H7 (cell line): Measurements from ENCODE around the gene STIM2. TPM values are rescaled to one million over a fixed set of nuclear protein-coding genes. Genes with fewer than 3 reads are reported as not detected.

Experiments used
- DNase-seq: peaks from one replicate; pipeline ENCODE4 v3.0.0; 2012
- H3K27me3 ChIP-seq: 2 replicates; pipeline ENCODE4 v1.6.0; 2011; ENCODE audit warnings: mild to moderate bottlenecking, low read length; ENCODE audit not compliant: control insufficient read depth, insufficient read depth
- H3K36me3 ChIP-seq: replicated peaks from 2 replicates; pipeline ENCODE4 v1.5.1; 2011; ENCODE audit warnings: low read length; ENCODE audit not compliant: control insufficient read depth, insufficient read depth
- H3K4me3 ChIP-seq: 2 replicates; pipeline ENCODE4 v1.5.1; 2011; ENCODE audit warnings: low read depth, mild to moderate bottlenecking, control low read depth, low read length, moderate library complexity; ENCODE audit not compliant: insufficient read depth
- total RNA-seq: library from RNA; depleted of rRNA; stranded (reverse); fragments of >200 nt; shearing (Covaris generic); gene quantifications from 2 replicates; pipeline ENCODE4 v1.2.3, GENCODE V29; 2014

Gene STIM2
- total RNA-seq, 1 experiment from 2014 or later = 13.3 TPM

- no peaks in the 10 kb centered on the region for H3K36me3 ChIP-seq
- no peaks in the 10 kb centered on the region for H3K27me3 ChIP-seq
- H3K4me3 ChIP-seq = no peak overlapping the region
- no peak for DNase-seq
These were observed 205.9 kb downstream of the STIM2 start for GRCh38 chr4:27066591-27066990.

- Histone ChIP-seq H3K4me3 (no peak overlapping the region), H3K36me3 (no peaks in the 10 kb centered on the region), H3K27me3 (no peaks in the 10 kb centered on the region)
- DNase-seq = no peak
These were observed 207.7 kb downstream of the STIM2 start for GRCh38 chr4:27068151-27068867.
